Measurements from ENCODE around the gene KLHL40. TPM values are rescaled to one million over a fixed set of nuclear protein-coding genes. Genes with fewer than 3 reads are reported as not detected.

Gene KLHL40
- total and polyA plus RNA-seq, 9 of the 15 experiments (the other 6 are each of a cell fraction or from before 2014, with no cell fraction given) = not detected

GRCh38 chr3:42654331-42655201 lies 30.8 kb upstream of the KLHL40 start (continued):
- peak; percentile 66 for TF ChIP-seq USF1 (CRISPR knock-in tag; IDR thresholded peaks at IDR 0.05)
- no peak for TF ChIP-seq FOXA1 (IDR thresholded peaks at IDR 0.05; ENCODE audit: borderline replicate concordance)
- TF ChIP-seq SMC3 (conservative IDR thresholded peaks at IDR 0.05; ENCODE audit: insufficient read depth, low read depth, low read length) = no peak
- TF ChIP-seq ZNF76 (CRISPR knock-in tag; IDR thresholded peaks at IDR 0.05; ENCODE audit: borderline replicate concordance) = no peak
- no peak for TF ChIP-seq DIDO1 (tag; IDR thresholded peaks at IDR 0.05; ENCODE audit: low read depth)
- no peak for TF ChIP-seq ZNF311 (CRISPR knock-in tag; IDR thresholded peaks at IDR 0.05)
- TF ChIP-seq HNRNPLL (IDR thresholded peaks at IDR 0.05; ENCODE audit: low read depth, low read length, poor library complexity, severe bottlenecking) = no peak
- TF ChIP-seq ZNF24 (IDR thresholded peaks at IDR 0.05) = no peak
- no peak for TF ChIP-seq PATZ1 (CRISPR knock-in tag; IDR thresholded peaks at IDR 0.05; ENCODE audit: borderline replicate concordance)
- TF ChIP-seq TAF1 (IDR thresholded peaks at IDR 0.05; ENCODE audit: control insufficient read depth, extremely low read depth, insufficient read depth, low read length, severe bottlenecking) = peak; percentile 18
- no peak for TF ChIP-seq ELF2 (CRISPR knock-in tag; IDR thresholded peaks at IDR 0.05)
- TF ChIP-seq SREBF2 (CRISPR knock-in tag; IDR thresholded peaks at IDR 0.05) = no peak
- TF ChIP-seq PCBP2 (IDR thresholded peaks at IDR 0.05; ENCODE audit: low read depth, low read length, poor library complexity, severe bottlenecking) = no peak
- TF ChIP-seq RBM25 (IDR thresholded peaks at IDR 0.05; ENCODE audit: low read depth, low read length, severe bottlenecking) = peak; percentile 93
- peak; percentile 69; the same call in 1 of the 2 replicates for TF ChIP-seq EP400 (IDR thresholded peaks at IDR 0.05)
- TF ChIP-seq PYGO2 (tag; IDR thresholded peaks at IDR 0.05) = no peak
- TF ChIP-seq SMARCB1 (IDR thresholded peaks at IDR 0.05; ENCODE audit: insufficient read length, low read depth) = no peak
- TF ChIP-seq NFE2L1 (tag; IDR thresholded peaks at IDR 0.05; ENCODE audit: borderline replicate concordance, low read depth) = no peak
- no peak for TF ChIP-seq MED1 (CRISPR knock-in tag; IDR thresholded peaks at IDR 0.05; ENCODE audit: borderline replicate concordance)
- no peak for TF ChIP-seq ZBTB49 (CRISPR knock-in tag; IDR thresholded peaks at IDR 0.05; ENCODE audit: borderline replicate concordance)
- no peak for TF ChIP-seq THRB (CRISPR knock-in tag; conservative IDR thresholded peaks at IDR 0.05)
